Heart left ventricle (tissue), 13 donors: Measurements from ENCODE around the gene BLM.
"Not testable (repeated sequence)": the region's sequence is repeated elsewhere in the genome, so short reads cannot be mapped to it uniquely, and the experiment has no call there.

Source experiments
- POLR2A ChIP-seq, 2 donors: fragments of 450-650 bp; IDR thresholded peaks; one replicate each; pipeline ENCODE4 v1.6.1; 2017; ENCODE audit warnings: antibody characterized with exemption in 2 of 2, mild to moderate bottlenecking in 2 of 2, moderate library complexity in 2 of 2
- TF ChIP-seq, protein P1 (sequence below), 12 donors: fragments of 200-600 bp; sonication (generic) in 4 of 12; IDR thresholded peaks; one replicate each; pipeline versions ENCODE4 v1.5.0 to v1.8.0; 2018 to 2022; ENCODE audit warnings: antibody characterized with exemption in 12 of 12, mild to moderate bottlenecking in 5 of 12
- donor health status: ischemic (EF 13 %, LVEDD 7.1; RV severe dilation, severe dysfunction).
- donor health status: DM: no; HTN: yes; CAD: no.
- donor health status: DM: no; HTN: no; CAD: no.
- donor health status: ischemic (EF 25% LVEDD 6.9; RV normal size, moderate dysfunction).
- donor health status: ischemic (EF 25% LVEDD 5.7; RV mildly dilated, moderate dysfunction).
- donor health status: ischemic (EF 35%, LVEDD 5.7; RV mildly dilated, moderate dysfunction).
- donor health status: nonischemic (EF 11% LVEDD 7.7; RV severe dilation, severe dysfunction).
- donor health status: DM: yes; HTN: yes; CAD: no.
- donor health status: PGD.
- donor health status: ischemic (EF 29% LVEDD 5.4; RV normal size, mild dysfunction).
- donor health status: nonischemic (EF 23%, LVEDD 6.1; RV moderate dilation, normal function).

DNA sequence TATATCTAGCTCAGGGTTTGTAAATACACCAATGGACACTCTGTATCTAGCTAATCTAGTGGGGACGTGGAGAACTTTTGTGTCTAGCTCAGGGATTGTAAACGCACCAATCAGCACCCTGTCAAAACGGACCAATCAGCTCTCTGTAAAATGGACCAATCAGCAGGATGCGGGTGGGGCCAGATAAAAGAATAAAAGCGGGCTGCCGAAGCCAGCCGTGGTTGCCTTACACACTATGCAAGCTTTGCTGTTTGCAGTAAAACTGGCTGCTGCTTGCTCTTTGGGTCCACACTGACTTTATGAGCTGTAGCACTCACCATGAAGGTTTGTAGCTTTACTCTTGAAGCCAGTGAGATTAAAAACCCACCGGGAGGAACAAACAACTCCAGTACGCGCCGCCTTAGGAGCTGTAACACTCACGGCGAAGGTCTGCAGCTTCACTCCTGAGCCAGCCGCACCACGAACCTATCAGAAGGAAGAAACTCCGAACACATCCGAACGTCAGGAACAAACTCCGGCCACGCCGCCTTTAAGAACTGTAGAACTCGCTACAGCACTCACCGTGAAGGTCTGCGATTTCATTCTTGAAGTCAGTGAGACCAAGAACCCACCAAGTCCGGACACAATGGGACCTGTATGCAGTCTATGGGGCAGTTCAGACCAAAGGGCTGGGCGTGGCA is 109.2 kb downstream of the BLM start:
- TF ChIP-seq, protein P1, sequence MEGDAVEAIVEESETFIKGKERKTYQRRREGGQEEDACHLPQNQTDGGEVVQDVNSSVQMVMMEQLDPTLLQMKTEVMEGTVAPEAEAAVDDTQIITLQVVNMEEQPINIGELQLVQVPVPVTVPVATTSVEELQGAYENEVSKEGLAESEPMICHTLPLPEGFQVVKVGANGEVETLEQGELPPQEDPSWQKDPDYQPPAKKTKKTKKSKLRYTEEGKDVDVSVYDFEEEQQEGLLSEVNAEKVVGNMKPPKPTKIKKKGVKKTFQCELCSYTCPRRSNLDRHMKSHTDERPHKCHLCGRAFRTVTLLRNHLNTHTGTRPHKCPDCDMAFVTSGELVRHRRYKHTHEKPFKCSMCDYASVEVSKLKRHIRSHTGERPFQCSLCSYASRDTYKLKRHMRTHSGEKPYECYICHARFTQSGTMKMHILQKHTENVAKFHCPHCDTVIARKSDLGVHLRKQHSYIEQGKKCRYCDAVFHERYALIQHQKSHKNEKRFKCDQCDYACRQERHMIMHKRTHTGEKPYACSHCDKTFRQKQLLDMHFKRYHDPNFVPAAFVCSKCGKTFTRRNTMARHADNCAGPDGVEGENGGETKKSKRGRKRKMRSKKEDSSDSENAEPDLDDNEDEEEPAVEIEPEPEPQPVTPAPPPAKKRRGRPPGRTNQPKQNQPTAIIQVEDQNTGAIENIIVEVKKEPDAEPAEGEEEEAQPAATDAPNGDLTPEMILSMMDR (IDR thresholded peaks at IDR 0.05): not testable (repeated sequence)
- not testable (repeated sequence) for TF ChIP-seq POLR2A (IDR thresholded peaks at IDR 0.05)
